Measurements from ENCODE around the gene PRMT7. TPM values are rescaled to one million over a fixed set of nuclear protein-coding genes. Genes with fewer than 3 reads are reported as not detected.

PRMT7 gene
- total RNA-seq, 1 experiment from 2014 or later, result 47.5 TPM

DNA sequence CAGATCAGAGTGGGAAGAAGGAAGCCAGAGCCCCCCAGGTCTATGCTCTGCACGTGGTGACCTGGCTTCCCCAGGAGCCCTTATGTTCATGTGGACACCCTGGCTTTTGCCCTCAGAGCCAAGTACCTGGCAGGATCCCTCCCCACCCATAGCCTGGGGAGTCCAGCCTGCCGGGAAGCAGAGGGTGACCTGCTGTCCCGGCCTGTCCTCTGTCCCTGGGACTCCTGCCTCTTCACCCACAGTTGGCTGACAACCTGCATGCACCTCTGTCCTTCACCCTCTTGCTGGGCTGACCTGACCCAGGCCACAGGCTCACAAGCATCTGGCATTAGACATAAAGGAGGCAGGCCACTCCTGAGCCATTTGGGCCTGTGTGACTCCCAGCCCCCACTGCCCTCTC, 77.3 kb downstream of the PRMT7 start:
- BruUV-seq (replicated peaks), result no TSS peak
- Histone ChIP-seq H3K4me3 (no peak overlapping the region), H3K9me3 (ENCODE audit: insufficient read depth, low read depth) (no peaks in the 10 kb centered on the region), H2AFZ (no peak overlapping the region), H3K79me2 (ENCODE audit: low read depth) (no peaks in the 10 kb centered on the region), H3K36me3 (ENCODE audit: low read depth) (no peaks in the 10 kb centered on the region), H3K9me2 (ENCODE audit: insufficient read depth) (no peaks in the 10 kb centered on the region), H3K4me2 (no peak overlapping the region), H3K27ac (no peak overlapping the region), H3K4me1 (replicated peaks; ENCODE audit: insufficient read depth) (no peaks in the 10 kb centered on the region), H3K27me3 (ENCODE audit: insufficient read depth, low read depth) (no peaks in the 10 kb centered on the region), H4K20me1 (ENCODE audit: insufficient read depth) (no peaks in the 10 kb centered on the region), H3F3A (ENCODE audit: insufficient read depth, low read depth) (no peaks in the 10 kb centered on the region)
- TF ChIP-seq CTCF (conservative IDR thresholded peaks at IDR 0.05), result no peak
- no peak for TF ChIP-seq EZH2 (IDR thresholded peaks at IDR 0.05; ENCODE audit: low read depth)
- no peak for DNase-seq
- ChIA-PET CTCF (no interaction called here), POLR2A (ENCODE audit: unreplicated experiment) (no interaction called here)
- intact Hi-C loops (cut with micrococcal nuclease; ENCODE audit: unreplicated experiment), result no loop called here

DNA sequence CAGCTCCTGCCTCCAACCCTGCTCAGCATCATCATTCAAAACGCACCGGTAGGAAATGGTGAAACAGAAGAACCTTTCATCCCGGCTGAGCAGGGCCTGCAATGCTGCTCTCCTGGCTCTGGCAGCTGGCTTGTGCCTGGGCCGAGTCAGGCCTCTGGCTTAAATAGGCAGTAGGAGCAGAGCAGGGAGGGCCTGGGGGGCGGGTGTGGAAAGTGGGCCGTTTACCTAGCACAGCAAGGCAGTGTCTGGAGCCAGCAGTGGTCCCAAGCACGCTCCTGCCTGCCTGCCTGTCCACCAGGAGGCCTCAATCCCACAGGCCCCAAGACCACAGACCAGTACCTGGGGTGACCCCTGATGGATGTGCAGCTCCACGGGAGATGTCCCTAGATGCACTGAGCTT, 78.2 kb downstream of the PRMT7 start:
- Histone ChIP-seq H4K20me1 (ENCODE audit: insufficient read depth) (no peaks in the 10 kb centered on the region), H3K4me2 (no peak overlapping the region), H3K36me3 (ENCODE audit: low read depth) (no peaks in the 10 kb centered on the region), H3K27ac (no peak overlapping the region), H3K79me2 (ENCODE audit: low read depth) (no peaks in the 10 kb centered on the region), H3K4me3 (no peak overlapping the region), H3K9me2 (ENCODE audit: insufficient read depth) (no peaks in the 10 kb centered on the region), H3F3A (ENCODE audit: insufficient read depth, low read depth) (no peaks in the 10 kb centered on the region), H2AFZ (no peak overlapping the region), H3K4me1 (replicated peaks; ENCODE audit: insufficient read depth) (no peaks in the 10 kb centered on the region), H3K9me3 (ENCODE audit: insufficient read depth, low read depth) (no peaks in the 10 kb centered on the region), H3K27me3 (ENCODE audit: insufficient read depth, low read depth) (no peaks in the 10 kb centered on the region)
- no peak for DNase-seq
- POLR2A ChIA-PET (ENCODE audit: unreplicated experiment), result no interaction called here
- TF ChIP-seq CTCF (conservative IDR thresholded peaks at IDR 0.05), result no peak
- no peak for TF ChIP-seq EZH2 (IDR thresholded peaks at IDR 0.05; ENCODE audit: low read depth)
- CTCF ChIA-PET, result no interaction called here
- BruUV-seq (replicated peaks), result no TSS peak
- intact Hi-C loops (cut with micrococcal nuclease; ENCODE audit: unreplicated experiment), result no loop called here

- no peaks in the 10 kb centered on the region for H3K79me2 ChIP-seq (ENCODE audit: low read depth)
- H3K4me3 ChIP-seq, result no peak overlapping the region
- H3K27ac ChIP-seq, result no peak overlapping the region
- ChIA-PET POLR2A (ENCODE audit: unreplicated experiment) (no interaction called here), CTCF (no interaction called here)
- H3F3A ChIP-seq (ENCODE audit: insufficient read depth, low read depth), result no peaks in the 10 kb centered on the region
- intact Hi-C loops (cut with micrococcal nuclease; ENCODE audit: unreplicated experiment), result no loop called here
- H3K27me3 ChIP-seq (ENCODE audit: insufficient read depth, low read depth), result no peaks in the 10 kb centered on the region
- TF ChIP-seq EZH2 (IDR thresholded peaks at IDR 0.05; ENCODE audit: low read depth), result no peak
- no peak for TF ChIP-seq CTCF (conservative IDR thresholded peaks at IDR 0.05)
- H3K4me2 ChIP-seq, result no peak overlapping the region
- H2AFZ ChIP-seq, result no peak overlapping the region
- no peaks in the 10 kb centered on the region for H3K9me2 ChIP-seq (ENCODE audit: insufficient read depth)
- no TSS peak for BruUV-seq (replicated peaks)
- H4K20me1 ChIP-seq (ENCODE audit: insufficient read depth), result no peaks in the 10 kb centered on the region
- no peaks in the 10 kb centered on the region for H3K9me3 ChIP-seq (ENCODE audit: insufficient read depth, low read depth)
- H3K36me3 ChIP-seq (ENCODE audit: low read depth), result no peaks in the 10 kb centered on the region
- no peak for DNase-seq
- no peaks in the 10 kb centered on the region for H3K4me1 ChIP-seq (replicated peaks; ENCODE audit: insufficient read depth)
Measured at GRCh38 chr16:68389750-68390371, 79.0 kb downstream of the PRMT7 start.
